Mesendoderm (in vitro differentiated cells): ENCODE results near the gene EHBP1.

ENCODE experiments used
- DNase-seq: peaks from one replicate; pipeline ENCODE4 v3.0.0; 2013
- H2AK5ac ChIP-seq: 2 replicates; pipeline ENCODE4 v1.6.1; 2013; ENCODE audit warnings: low read length, inconsistent platforms
- H2BK120ac ChIP-seq: 2 replicates; pipeline ENCODE4 v1.6.1; 2013; ENCODE audit warnings: low read depth, mild to moderate bottlenecking, low read length, moderate library complexity, mixed read lengths
- H2BK15ac ChIP-seq: replicated peaks from 2 replicates; pipeline ENCODE4 v1.6.1; 2013; ENCODE audit warnings: low read depth, mild to moderate bottlenecking, moderate library complexity
- H2BK5ac ChIP-seq: 2 replicates; pipeline ENCODE4 v1.6.1; 2013; ENCODE audit warnings: low read length, inconsistent platforms
- H3K18ac ChIP-seq: 2 replicates; pipeline ENCODE4 v1.6.1; 2013; ENCODE audit warnings: mild to moderate bottlenecking, low read length, mixed read lengths
- H3K23ac ChIP-seq: one replicate; pipeline ENCODE4 v1.6.1; 2013; ENCODE audit warnings: low read length
- H3K27ac ChIP-seq: 2 replicates; pipeline ENCODE4 v1.5.1; 2013; ENCODE audit warnings: low read depth, mild to moderate bottlenecking, inconsistent platforms, low read length, moderate library complexity
- H3K27me3 ChIP-seq: 2 replicates; pipeline ENCODE4 v1.6.1; 2013; ENCODE audit warnings: low read length, control low read depth, mild to moderate bottlenecking, inconsistent platforms; ENCODE audit not compliant: insufficient read depth, poor library complexity
- H3K36me3 ChIP-seq: 2 replicates; pipeline ENCODE4 v1.6.1; 2013; ENCODE audit warnings: low read length, inconsistent platforms; ENCODE audit not compliant: control insufficient read depth, insufficient read depth
- H3K4ac ChIP-seq: one replicate; pipeline ENCODE4 v1.6.1; 2013; ENCODE audit warnings: low read depth, mild to moderate bottlenecking, low read length, moderate library complexity
- H3K4me1 ChIP-seq: 2 replicates; pipeline ENCODE4 v1.6.1; 2013; ENCODE audit warnings: low read depth, low read length, inconsistent platforms; ENCODE audit not compliant: control insufficient read depth
- H3K4me2 ChIP-seq: 2 replicates; pipeline ENCODE4 v1.6.1; 2013; ENCODE audit warnings: low read length
- H3K4me3 ChIP-seq: 2 replicates; pipeline ENCODE4 v1.5.1; 2013; ENCODE audit warnings: mild to moderate bottlenecking, low read length
- H3K56ac ChIP-seq: one replicate; pipeline ENCODE4 v1.6.1; 2013; ENCODE audit warnings: low read length
- H3K79me1 ChIP-seq: 2 replicates; pipeline ENCODE4 v1.6.1; 2013; ENCODE audit warnings: low read length, inconsistent platforms
- H3K79me2 ChIP-seq: 2 replicates; pipeline ENCODE4 v1.6.1; 2013; ENCODE audit warnings: mild to moderate bottlenecking, low read length; ENCODE audit not compliant: control insufficient read depth, insufficient read depth
- H3K9ac ChIP-seq: 2 replicates; pipeline ENCODE4 v1.6.1; 2013; ENCODE audit warnings: low read length, inconsistent platforms
- H4K5ac ChIP-seq: one replicate; pipeline ENCODE4 v1.6.1; 2013; ENCODE audit warnings: low read length
- H4K8ac ChIP-seq: one replicate; pipeline ENCODE4 v1.6.1; 2013; ENCODE audit warnings: low read depth, mild to moderate bottlenecking, control low read depth, low read length, moderate library complexity
- WGBS: extraction: QIAGEN DNeasy Blood & Tissue Kit; methylation state at CpG from one replicate; pipeline ENCODE4 v1.1.7; 2013; ENCODE audit warnings: low lambda C conversion rate, missing lambda C conversion rate; ENCODE audit not compliant: insufficient coverage; ENCODE audit errors: extremely low coverage; 5-methylcytosine and 5-hydroxymethylcytosine counted together

The EHBP1 gene

DNA sequence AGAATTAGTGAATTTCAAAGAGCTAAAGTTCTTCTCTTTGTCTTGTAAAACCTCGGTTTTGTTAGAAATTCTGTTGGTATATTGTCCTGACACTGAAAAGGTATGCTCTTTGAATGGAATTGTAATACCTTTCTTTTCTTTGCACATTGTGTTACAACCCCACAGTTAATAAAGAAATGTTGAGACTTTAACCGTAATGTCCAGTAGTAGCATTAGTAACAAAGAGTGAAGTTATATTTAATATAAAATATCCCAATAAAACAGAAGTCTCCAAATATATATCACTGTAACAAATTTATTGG lies 69.8 kb downstream of the EHBP1 start:
- Histone ChIP-seq H3K27me3 (no peaks in the 10 kb centered on the region), H3K27ac (no peak overlapping the region), H3K23ac (no peak overlapping the region), H4K8ac (no peak overlapping the region), H3K4me2 (no peak overlapping the region), H2BK5ac (no peak overlapping the region), H3K4ac (no peak overlapping the region), H3K9ac (no peak overlapping the region), H2BK120ac (no peak overlapping the region), H3K56ac (no peak overlapping the region), H2BK15ac (no peak overlapping the region), H4K5ac (no peak overlapping the region), H3K4me1 (no peaks in the 10 kb centered on the region), H3K4me3 (no peak overlapping the region), H3K79me2 (no peaks in the 10 kb centered on the region), H3K79me1 (no peaks in the 10 kb centered on the region), H2AK5ac (no peak overlapping the region), H3K36me3 (no peaks in the 10 kb centered on the region), H3K18ac (no peak overlapping the region)
- no peak for DNase-seq
- no CpG with 5 or more reads among the region's 2 CpGs for WGBS

DNA sequence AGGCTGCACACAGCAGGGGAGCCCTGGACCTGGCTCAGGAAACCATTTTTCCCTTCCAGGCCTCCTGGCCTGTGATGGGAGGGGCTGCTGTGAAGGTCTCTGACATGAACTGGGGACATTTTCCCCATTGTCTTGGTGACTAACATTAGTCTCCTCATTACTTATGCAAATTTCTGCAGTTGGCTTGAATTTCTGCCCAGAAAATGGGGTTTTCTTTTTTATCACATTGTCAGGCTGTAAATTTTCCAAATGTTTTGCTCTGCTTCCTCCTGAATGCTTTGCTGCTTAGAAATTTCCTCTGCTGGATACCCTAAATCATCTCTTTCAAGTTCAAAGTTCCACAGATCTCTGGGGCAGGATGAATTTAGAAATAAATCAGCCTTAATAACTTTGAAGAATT lies 78.2 kb downstream of the EHBP1 start:
- no peak overlapping the region for H4K5ac ChIP-seq
- no peak overlapping the region for H3K56ac ChIP-seq
- no peaks in the 10 kb centered on the region for H3K4me1 ChIP-seq
- no peak overlapping the region for H3K4me3 ChIP-seq
- H3K27ac ChIP-seq: no peak overlapping the region
- H2AK5ac ChIP-seq: no peak overlapping the region
- H3K4ac ChIP-seq: no peak overlapping the region
- no peak overlapping the region for H4K8ac ChIP-seq
- no peak overlapping the region for H2BK5ac ChIP-seq
- no peak overlapping the region for H3K23ac ChIP-seq
- H3K79me1 ChIP-seq: no peaks in the 10 kb centered on the region
- H2BK120ac ChIP-seq: no peak overlapping the region
- H3K9ac ChIP-seq: no peak overlapping the region
- H3K18ac ChIP-seq: no peak overlapping the region
- no peaks in the 10 kb centered on the region for H3K79me2 ChIP-seq
- no peaks in the 10 kb centered on the region for H3K36me3 ChIP-seq
- H3K27me3 ChIP-seq: no peaks in the 10 kb centered on the region
- no peak overlapping the region for H2BK15ac ChIP-seq
- H3K4me2 ChIP-seq: no peak overlapping the region
- no peak for DNase-seq

GRCh38 chr2:62784341-62784740 lies 78.8 kb downstream of the EHBP1 start:
- no peak overlapping the region for H2BK5ac ChIP-seq
- no peak overlapping the region for H3K4ac ChIP-seq
- no peaks in the 10 kb centered on the region for H3K27me3 ChIP-seq
- H3K4me2 ChIP-seq: no peak overlapping the region
- H3K27ac ChIP-seq: no peak overlapping the region
- no peak overlapping the region for H3K4me3 ChIP-seq
- no CpG with 5 or more reads among the region's 2 CpGs for WGBS
- no peak for DNase-seq
- H3K18ac ChIP-seq: no peak overlapping the region
- H4K5ac ChIP-seq: no peak overlapping the region
- H3K36me3 ChIP-seq: no peaks in the 10 kb centered on the region
- no peaks in the 10 kb centered on the region for H3K4me1 ChIP-seq
- H3K9ac ChIP-seq: no peak overlapping the region
- no peak overlapping the region for H2AK5ac ChIP-seq
- H3K79me2 ChIP-seq: no peaks in the 10 kb centered on the region
- H2BK15ac ChIP-seq: no peak overlapping the region
- no peak overlapping the region for H3K23ac ChIP-seq
- H3K79me1 ChIP-seq: no peaks in the 10 kb centered on the region
- H2BK120ac ChIP-seq: no peak overlapping the region
- H4K8ac ChIP-seq: no peak overlapping the region
- no peak overlapping the region for H3K56ac ChIP-seq

- H4K8ac ChIP-seq: no peak overlapping the region
- DNase-seq: no peak
- H2AK5ac ChIP-seq: no peak overlapping the region
- no peak overlapping the region for H2BK120ac ChIP-seq
- no peak overlapping the region for H3K18ac ChIP-seq
- H3K4ac ChIP-seq: no peak overlapping the region
- no CpG with 5 or more reads among the region's 3 CpGs for WGBS
- H2BK5ac ChIP-seq: no peak overlapping the region
- H3K9ac ChIP-seq: no peak overlapping the region
- H3K4me3 ChIP-seq: no peak overlapping the region
- H3K4me2 ChIP-seq: no peak overlapping the region
- no peaks in the 10 kb centered on the region for H3K36me3 ChIP-seq
- no peaks in the 10 kb centered on the region for H3K27me3 ChIP-seq
- H3K56ac ChIP-seq: no peak overlapping the region
- H3K27ac ChIP-seq: no peak overlapping the region
- no peaks in the 10 kb centered on the region for H3K79me2 ChIP-seq
- H3K79me1 ChIP-seq: peaks cover 2% of the 10 kb centered on the region
- H3K23ac ChIP-seq: no peak overlapping the region
- H3K4me1 ChIP-seq: no peaks in the 10 kb centered on the region
- no peak overlapping the region for H2BK15ac ChIP-seq
- no peak overlapping the region for H4K5ac ChIP-seq
Observed at GRCh38 chr2:62785216-62785615, 79.7 kb downstream of the EHBP1 start.

DNA sequence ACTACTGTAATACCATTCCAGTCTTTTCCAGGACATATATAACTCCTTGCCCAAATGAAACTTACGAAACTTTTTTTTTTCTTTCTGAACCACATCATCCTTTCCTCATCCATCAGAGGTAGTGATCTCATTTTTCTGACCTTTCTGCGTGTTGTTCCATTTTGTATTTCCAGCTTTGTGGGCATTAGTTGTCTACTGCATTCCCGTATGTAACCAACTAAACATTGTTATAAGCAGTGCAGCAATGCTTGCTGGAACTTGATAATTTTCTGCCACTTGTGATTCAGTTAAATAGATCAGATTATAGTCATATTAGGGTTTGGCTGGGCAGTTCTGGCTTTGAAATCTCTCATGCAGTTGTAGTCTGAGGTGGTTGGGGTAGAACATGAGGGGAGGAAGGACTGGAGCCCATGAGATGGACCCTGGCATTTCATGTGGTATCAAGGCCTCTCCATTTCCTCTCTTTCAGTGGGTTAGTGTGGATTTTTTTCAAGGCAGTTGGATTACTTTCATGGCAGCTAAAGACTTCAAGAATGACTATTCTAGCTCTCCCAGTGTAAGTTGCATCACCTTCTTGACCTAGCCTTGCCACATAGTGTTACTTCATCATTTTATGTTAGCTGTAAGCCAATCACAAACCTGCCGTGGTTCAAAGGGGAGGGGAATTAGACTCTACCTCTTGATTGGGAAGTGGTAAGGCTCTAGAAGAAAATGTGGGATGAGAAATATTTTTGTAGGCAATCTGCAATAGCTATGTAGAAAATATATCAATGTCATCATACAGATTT lies 80.5 kb downstream of the EHBP1 start:
- H3K27ac ChIP-seq: no peak overlapping the region
- H3K79me1 ChIP-seq: peaks cover 2% of the 10 kb centered on the region
- no peak overlapping the region for H4K8ac ChIP-seq
- no peak overlapping the region for H2BK5ac ChIP-seq
- H3K4me2 ChIP-seq: no peak overlapping the region
- DNase-seq: peak; percentile 20
- no peak overlapping the region for H3K4ac ChIP-seq
- no peak overlapping the region for H2BK120ac ChIP-seq
- no peaks in the 10 kb centered on the region for H3K36me3 ChIP-seq
- no peak overlapping the region for H3K4me3 ChIP-seq
- H2BK15ac ChIP-seq: no peak overlapping the region
- no peaks in the 10 kb centered on the region for H3K27me3 ChIP-seq
- no peak overlapping the region for H3K56ac ChIP-seq
- no peak overlapping the region for H2AK5ac ChIP-seq
- H3K23ac ChIP-seq: no peak overlapping the region
- H3K18ac ChIP-seq: no peak overlapping the region
- no CpG with 5 or more reads among the region's 4 CpGs for WGBS
- no peak overlapping the region for H4K5ac ChIP-seq
- no peaks in the 10 kb centered on the region for H3K79me2 ChIP-seq
- no peak overlapping the region for H3K9ac ChIP-seq
- H3K4me1 ChIP-seq: no peaks in the 10 kb centered on the region

- no peak overlapping the region for H2BK120ac ChIP-seq
- H3K4me1 ChIP-seq: no peaks in the 10 kb centered on the region
- H2BK15ac ChIP-seq: no peak overlapping the region
- no peak overlapping the region for H3K4ac ChIP-seq
- H2AK5ac ChIP-seq: no peak overlapping the region
- H3K79me1 ChIP-seq: peaks cover 2% of the 10 kb centered on the region
- H2BK5ac ChIP-seq: no peak overlapping the region
- no peak overlapping the region for H4K8ac ChIP-seq
- DNase-seq: peak; percentile 25
- no peak overlapping the region for H3K56ac ChIP-seq
- no peak overlapping the region for H3K18ac ChIP-seq
- H3K4me3 ChIP-seq: no peak overlapping the region
- no peak overlapping the region for H3K9ac ChIP-seq
- H4K5ac ChIP-seq: no peak overlapping the region
- no peak overlapping the region for H3K23ac ChIP-seq
- H3K27ac ChIP-seq: no peak overlapping the region
- H3K27me3 ChIP-seq: no peaks in the 10 kb centered on the region
- no peaks in the 10 kb centered on the region for H3K79me2 ChIP-seq
- no peak overlapping the region for H3K4me2 ChIP-seq
- no peaks in the 10 kb centered on the region for H3K36me3 ChIP-seq
- no CpG with 5 or more reads among the region's 2 CpGs for WGBS
Observed at GRCh38 chr2:62787386-62787785, 81.9 kb downstream of the EHBP1 start.
